ENCODE data around the gene NFIX.

NFIX gene

GRCh38 chr19:13078381-13078780 lies 83.1 kb downstream of the NFIX start:
- H3K79me2 ChIP-seq (ENCODE audit: insufficient read depth, low read length): no peaks in the 10 kb centered on the region

GRCh38 chr19:13078897-13079541 lies 83.7 kb downstream of the NFIX start:
- no peaks in the 10 kb centered on the region for H3K79me2 ChIP-seq (ENCODE audit: insufficient read depth, low read length)
- H3K27me3 ChIP-seq (ENCODE audit: insufficient read depth, low read length, poor library complexity): no peaks in the 10 kb centered on the region
- H4K20me1 ChIP-seq (ENCODE audit: insufficient read depth, low read length): no peaks in the 10 kb centered on the region
- H3K4me2 ChIP-seq (ENCODE audit: insufficient read depth, low read length): no peak overlapping the region
- H3K36me3 ChIP-seq (ENCODE audit: insufficient read depth, low read length): no peaks in the 10 kb centered on the region
- no peak overlapping the region for H2AFZ ChIP-seq (ENCODE audit: low read depth, low read length)
- H3K4me3 ChIP-seq (ENCODE audit: low read depth in 1 of 2, low read length in 2 of 2): no peak overlapping the region
- DNase-seq (no peak), ATAC-seq (ENCODE audit: insufficient read depth, low read depth) (no peak)
- TF ChIP-seq CTCF (IDR thresholded peaks at IDR 0.05; ENCODE audit: borderline replicate concordance, extremely low read depth, low read length, poor library complexity, severe bottlenecking) (no peak), EZH2 (IDR thresholded peaks at IDR 0.05; ENCODE audit: borderline replicate concordance, low read depth, low read length, severe bottlenecking) (no peak)
- no peaks in the 10 kb centered on the region for H3K4me1 ChIP-seq (ENCODE audit: insufficient read depth, low read length)
- no peaks in the 10 kb centered on the region for H3K9me3 ChIP-seq (ENCODE audit: insufficient read depth, low read length, severe bottlenecking)
- no peak overlapping the region for H3K27ac ChIP-seq (ENCODE audit: low read length)
- H3K9ac ChIP-seq (ENCODE audit: low read depth, low read length): no peak overlapping the region

More at GRCh38 chr19:13078381-13078780, 83.1 kb downstream of the NFIX start:
- H3K27ac ChIP-seq (ENCODE audit: low read length): no peak overlapping the region
- H4K20me1 ChIP-seq (ENCODE audit: insufficient read depth, low read length): no peaks in the 10 kb centered on the region
- ATAC-seq (ENCODE audit: insufficient read depth, low read depth): no peak
- H2AFZ ChIP-seq (ENCODE audit: low read depth, low read length): no peak overlapping the region
- no peak overlapping the region for H3K4me2 ChIP-seq (ENCODE audit: insufficient read depth, low read length)
- no peak for DNase-seq
- no peaks in the 10 kb centered on the region for H3K4me1 ChIP-seq (ENCODE audit: insufficient read depth, low read length)
- H3K4me3 ChIP-seq (ENCODE audit: low read depth in 1 of 2, low read length in 2 of 2): no peak overlapping the region
- no peaks in the 10 kb centered on the region for H3K9me3 ChIP-seq (ENCODE audit: insufficient read depth, low read length, severe bottlenecking)
- H3K9ac ChIP-seq (ENCODE audit: low read depth, low read length): no peak overlapping the region
- H3K27me3 ChIP-seq (ENCODE audit: insufficient read depth, low read length, poor library complexity): no peaks in the 10 kb centered on the region
- no peak for TF ChIP-seq CTCF (IDR thresholded peaks at IDR 0.05; ENCODE audit: borderline replicate concordance, extremely low read depth, low read length, poor library complexity, severe bottlenecking)
- no peak for TF ChIP-seq EZH2 (IDR thresholded peaks at IDR 0.05; ENCODE audit: borderline replicate concordance, low read depth, low read length, severe bottlenecking)
- no peaks in the 10 kb centered on the region for H3K36me3 ChIP-seq (ENCODE audit: insufficient read depth, low read length)

GRCh38 chr19:13079542-13079986 lies 84.3 kb downstream of the NFIX start:
- no peaks in the 10 kb centered on the region for H3K27me3 ChIP-seq (ENCODE audit: insufficient read depth, low read length, poor library complexity)
- H3K9ac ChIP-seq (ENCODE audit: low read depth, low read length): no peak overlapping the region
- no peaks in the 10 kb centered on the region for H4K20me1 ChIP-seq (ENCODE audit: insufficient read depth, low read length)
- no peak for DNase-seq
- H3K4me1 ChIP-seq (ENCODE audit: insufficient read depth, low read length): no peaks in the 10 kb centered on the region
- no peaks in the 10 kb centered on the region for H3K9me3 ChIP-seq (ENCODE audit: insufficient read depth, low read length, severe bottlenecking)
- H3K36me3 ChIP-seq (ENCODE audit: insufficient read depth, low read length): no peaks in the 10 kb centered on the region
- H3K27ac ChIP-seq (ENCODE audit: low read length): no peak overlapping the region
- ATAC-seq (ENCODE audit: insufficient read depth, low read depth): no peak
- TF ChIP-seq EZH2 (IDR thresholded peaks at IDR 0.05; ENCODE audit: borderline replicate concordance, low read depth, low read length, severe bottlenecking): no peak
- no peak for TF ChIP-seq CTCF (IDR thresholded peaks at IDR 0.05; ENCODE audit: borderline replicate concordance, extremely low read depth, low read length, poor library complexity, severe bottlenecking)
- H3K4me2 ChIP-seq (ENCODE audit: insufficient read depth, low read length): no peak overlapping the region
- no peaks in the 10 kb centered on the region for H3K79me2 ChIP-seq (ENCODE audit: insufficient read depth, low read length)
- no peak overlapping the region for H2AFZ ChIP-seq (ENCODE audit: low read depth, low read length)
- H3K4me3 ChIP-seq (ENCODE audit: low read depth in 1 of 2, low read length in 2 of 2): no peak overlapping the region
